Activated CD4-positive, alpha-beta T cell treated with anti-CD3 and anti-CD28 coated beads, Interleukin-10, Interleukin-2, amounts not matched to agents 100 ng/mL and 50 ng/mL, durations not matched to agents 16 hours and 8 hours (primary cell): ENCODE measurements around the gene PLA2G6.
"Not testable (repeated sequence)": the region's sequence is repeated elsewhere in the genome, so short reads cannot be mapped to it uniquely, and the experiment has no call there.

Experiments used
- DNase-seq: peaks from one replicate; pipeline ENCODE4 v3.0.0-alpha.2; 2020

The PLA2G6 gene

GRCh38 chr22:38164551-38164918 lies 17.1 kb downstream of the PLA2G6 start:
- no peak for DNase-seq

DNA sequence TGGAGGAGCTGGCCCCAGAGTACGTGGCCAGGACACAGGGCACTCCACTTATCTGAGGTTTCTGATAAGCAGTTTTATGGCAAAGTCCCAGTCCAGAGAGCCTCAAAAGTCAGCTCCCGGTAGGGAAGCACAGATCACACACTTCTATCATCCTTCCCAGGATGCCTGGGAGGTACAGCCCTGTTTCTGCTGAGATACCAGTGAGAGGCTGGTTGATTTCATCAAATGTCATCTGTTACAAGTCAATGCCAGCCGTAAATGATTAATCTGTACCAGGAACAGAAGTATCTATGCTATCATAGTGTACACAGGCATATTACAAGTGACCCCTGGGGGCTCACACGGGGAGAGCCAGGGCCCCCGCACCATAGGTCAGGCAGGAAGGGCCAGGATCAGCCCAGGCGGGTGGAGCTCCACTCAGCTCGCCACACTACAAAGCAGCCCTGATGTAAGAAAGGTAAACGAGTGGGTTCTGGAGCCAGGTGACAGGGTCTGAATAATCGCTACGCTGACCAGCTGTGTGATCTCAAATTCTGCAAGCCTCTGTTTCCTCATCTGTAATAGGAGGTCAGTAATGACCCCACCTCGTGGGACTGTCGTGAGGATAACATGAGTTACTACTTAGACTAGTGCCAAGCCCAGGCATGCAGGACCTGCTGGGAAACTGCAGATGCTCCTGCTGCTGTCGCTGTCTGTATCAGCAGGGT lies 17.6 kb downstream of the PLA2G6 start:
- no peak for DNase-seq

DNA sequence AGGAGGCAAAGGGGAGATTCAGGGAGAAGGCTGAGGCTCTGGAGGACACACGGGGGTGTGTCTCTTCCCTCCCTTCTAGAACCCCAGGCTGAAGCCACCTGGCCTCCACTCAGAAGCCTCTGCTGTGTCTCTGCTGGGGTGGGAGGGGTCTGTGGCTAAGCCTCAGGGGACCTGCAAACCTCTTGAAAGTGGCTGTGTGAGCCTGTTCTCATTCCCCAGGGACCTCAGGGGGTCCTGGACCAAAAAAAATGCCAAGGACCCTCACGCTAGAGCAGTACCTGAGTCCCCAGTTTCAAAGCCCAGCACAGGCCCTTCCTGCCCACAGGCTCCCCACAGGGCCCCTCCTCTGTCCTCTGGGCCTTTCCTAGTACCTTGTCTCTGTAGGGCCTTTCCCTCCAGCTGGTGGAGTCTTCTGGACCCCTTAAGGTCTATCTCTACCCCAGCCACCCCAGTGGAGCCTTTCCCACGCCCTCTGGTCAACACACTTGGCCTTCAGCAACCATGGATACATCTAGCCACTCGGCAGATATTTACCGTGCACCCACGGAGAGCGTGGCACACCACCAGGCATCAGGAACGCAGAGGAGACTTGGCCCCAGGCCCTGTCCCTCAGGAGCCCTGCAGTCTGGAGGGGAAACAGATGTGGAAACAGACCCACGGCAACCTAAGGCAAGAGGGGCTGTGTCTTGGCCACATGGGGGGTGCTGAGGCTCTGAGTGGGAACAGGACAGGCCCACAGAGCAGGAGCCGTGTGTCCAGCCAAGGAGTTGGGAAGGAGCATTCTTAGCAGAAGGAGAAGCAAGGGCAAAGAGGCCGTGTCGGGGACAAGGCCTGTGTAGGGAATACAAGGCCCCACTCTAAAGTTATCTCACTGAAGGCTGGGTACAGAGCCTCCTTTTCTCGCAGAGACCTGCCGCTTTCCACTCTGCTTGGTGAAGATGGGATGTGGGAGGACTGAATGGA lies 18.5 kb downstream of the PLA2G6 start:
- DNase-seq = no peak

- no peak for DNase-seq
Measured at GRCh38 chr22:38155703-38156102, 25.9 kb downstream of the PLA2G6 start.

DNA sequence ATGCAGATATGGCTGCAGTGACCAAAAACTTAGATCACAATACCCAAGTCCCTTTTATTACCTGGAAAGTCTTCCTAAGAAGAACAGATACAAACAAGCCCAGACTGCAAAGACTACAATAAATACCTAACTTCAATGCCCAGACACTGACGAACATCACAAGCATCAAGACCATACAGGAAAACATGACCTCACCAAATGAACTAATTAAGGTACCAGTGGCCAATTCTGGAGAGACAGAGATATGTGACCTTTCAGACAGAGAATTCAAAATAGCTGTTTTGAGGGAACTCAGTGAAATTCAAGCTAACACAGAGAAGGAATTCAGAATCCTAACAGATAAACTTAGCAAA lies 27.1 kb downstream of the PLA2G6 start:
- not testable (repeated sequence) for DNase-seq

DNA sequence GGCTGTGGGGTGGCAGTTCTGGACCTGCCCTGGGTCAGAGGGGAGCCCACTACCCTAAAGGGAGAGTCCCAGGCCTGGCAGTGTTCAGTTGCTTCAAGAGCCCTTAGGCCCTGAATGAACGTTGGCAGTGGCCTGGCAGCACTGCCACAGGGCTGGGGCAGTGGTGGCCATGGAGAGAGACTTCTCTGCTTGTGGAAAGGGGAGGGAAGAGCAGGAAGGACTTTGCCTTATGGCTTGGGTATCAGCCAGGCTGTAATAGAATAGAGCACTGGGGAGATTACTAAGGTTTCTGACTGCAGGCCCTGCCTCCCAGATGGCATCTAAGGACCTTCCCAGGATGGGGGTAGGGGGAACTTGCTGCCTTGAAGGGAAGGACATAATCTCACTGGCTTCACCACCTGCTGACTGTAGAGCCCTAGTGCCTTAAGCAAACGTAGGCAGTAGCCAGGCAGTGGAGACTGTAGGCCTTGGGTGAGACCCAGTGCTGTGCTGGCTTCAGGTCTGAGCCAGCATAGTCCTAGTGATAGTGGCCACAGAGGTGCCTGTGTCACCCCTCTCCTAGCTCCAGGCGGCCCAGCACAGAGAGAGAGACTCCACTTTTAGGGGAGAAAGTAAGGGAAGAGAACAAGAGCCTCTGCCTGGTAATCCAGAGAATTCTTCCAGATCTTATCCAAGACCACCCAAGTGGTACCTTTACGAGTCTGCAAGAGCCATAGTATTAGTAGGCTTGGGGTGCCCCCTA lies 27.6 kb downstream of the PLA2G6 start:
- no peak for DNase-seq

- no peak for DNase-seq
Measured at GRCh38 chr22:38151126-38151500, 30.5 kb downstream of the PLA2G6 start.

DNA sequence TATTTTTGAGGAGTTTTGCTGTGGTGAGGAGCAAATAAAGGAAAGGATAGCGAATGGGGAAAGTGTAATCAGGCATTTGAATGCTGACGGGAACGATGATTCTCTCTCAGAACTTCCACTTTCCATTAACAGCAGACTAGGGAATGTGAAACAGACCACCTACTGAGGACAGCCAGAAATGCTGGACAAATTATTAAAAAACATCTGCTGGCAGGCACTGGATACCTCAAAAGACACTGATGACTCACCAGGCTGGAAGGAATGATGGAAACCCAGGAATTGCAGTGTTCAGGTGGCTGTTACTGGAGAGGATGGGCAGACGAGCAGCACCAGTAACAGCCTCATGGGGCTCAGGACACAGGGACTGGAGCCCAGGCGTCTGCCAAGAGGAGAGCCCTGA lies 33.4 kb downstream of the PLA2G6 start:
- DNase-seq = no peak

GRCh38 chr22:38146166-38146565 lies 35.5 kb downstream of the PLA2G6 start:
- not testable (repeated sequence) for DNase-seq

DNA sequence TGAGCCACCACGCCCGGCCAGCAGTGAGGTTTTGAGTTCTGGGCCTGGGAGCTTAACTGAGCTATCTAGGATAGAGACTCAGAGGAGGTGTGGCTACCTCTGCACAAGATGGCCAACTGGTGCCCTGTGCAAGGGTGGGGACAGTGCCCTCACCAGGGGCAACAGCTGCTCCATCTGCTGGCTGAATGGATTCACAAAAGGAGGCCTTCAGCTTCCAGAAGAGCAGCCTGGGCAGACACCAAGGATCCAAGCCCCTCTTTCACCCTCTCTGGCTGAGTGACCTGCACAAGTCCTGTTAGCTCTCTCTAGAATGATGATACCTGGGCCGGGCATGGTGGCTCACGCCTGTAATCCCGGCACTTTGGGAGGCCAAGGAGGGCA lies 37.6 kb downstream of the PLA2G6 start:
- DNase-seq = no peak

DNA sequence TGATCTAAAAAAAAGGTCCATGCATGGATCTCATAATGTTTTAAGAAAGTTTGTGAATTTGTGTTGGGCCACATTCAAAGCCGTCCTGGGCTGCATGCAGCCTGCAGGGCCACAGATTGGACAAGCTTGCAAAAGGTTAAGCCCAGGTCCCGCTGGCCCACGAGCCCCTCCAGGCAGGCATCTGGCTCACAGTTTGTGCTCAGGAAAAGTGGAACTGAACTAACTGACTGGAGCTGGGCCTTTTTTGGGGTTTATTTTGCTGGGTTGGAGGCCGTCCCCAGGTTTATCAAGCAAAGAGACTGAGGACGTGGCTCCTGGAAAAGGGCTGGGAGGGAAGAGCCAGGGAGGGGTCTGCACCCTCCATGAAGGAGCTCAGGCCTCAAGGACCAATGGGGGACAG lies 39.0 kb downstream of the PLA2G6 start:
- DNase-seq = no peak

GRCh38 chr22:38141217-38141973 lies 40.2 kb downstream of the PLA2G6 start:
- no peak for DNase-seq

GRCh38 chr22:38139901-38140300 lies 41.7 kb downstream of the PLA2G6 start:
- DNase-seq = no peak

DNA sequence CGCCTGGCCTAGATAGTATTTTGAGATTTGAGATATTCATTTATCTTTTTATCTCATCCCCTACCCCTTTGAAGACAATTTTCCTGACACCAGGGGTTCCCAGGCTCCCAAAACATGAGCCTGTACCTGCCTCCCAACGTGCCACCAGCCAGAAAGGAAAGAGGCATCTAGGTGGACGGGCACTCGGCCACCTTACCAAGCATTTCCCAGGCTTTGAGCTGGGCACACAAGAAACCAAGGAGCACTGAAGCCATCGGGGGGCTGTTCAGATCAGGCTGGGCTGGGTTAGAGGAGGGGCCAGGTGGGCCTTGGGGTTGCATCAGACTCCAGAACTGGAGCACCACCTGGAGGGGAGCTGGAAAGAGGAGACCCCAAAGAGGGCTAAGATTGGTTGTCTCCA lies 42.7 kb downstream of the PLA2G6 start:
- no peak for DNase-seq

DNA sequence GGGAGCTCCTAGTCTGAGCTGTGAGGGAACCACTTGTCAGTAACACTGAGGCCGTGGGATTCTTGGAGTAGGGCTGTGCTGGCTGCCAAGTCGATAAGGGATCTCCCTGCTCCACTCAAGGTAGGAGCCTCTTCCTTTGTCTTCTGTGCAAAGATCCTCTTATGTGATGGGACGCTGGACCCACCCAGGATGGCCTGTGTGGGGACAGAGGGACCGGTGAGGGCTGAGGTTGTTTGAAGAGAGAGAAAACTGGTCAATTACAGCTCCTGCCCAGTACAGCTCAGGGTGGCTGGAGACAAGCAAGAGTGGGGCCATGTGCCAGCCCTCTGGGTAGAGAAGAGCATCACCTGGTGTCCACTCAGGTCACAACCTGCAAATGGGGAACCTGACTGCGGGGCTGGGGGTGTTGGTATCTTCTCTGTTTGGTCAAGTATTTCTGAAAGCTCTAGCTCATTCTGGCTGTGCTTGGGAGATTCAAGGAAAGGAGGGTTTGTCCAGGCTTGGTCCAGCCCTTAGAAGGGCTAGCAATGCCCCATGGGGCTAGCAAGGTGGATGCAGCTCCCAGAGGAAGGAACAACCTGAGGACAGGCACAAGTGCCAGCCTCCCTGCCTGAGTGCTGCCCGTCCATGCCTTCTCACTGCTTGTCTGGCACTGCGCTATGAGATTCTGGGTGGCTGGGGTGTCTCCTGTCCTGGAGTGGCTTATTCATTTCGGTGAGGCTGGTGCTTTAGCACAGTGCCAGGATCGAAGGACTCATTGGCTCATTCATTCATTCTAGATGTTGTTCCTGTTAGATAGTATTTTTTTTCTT lies 43.5 kb downstream of the PLA2G6 start:
- DNase-seq = no peak

DNA sequence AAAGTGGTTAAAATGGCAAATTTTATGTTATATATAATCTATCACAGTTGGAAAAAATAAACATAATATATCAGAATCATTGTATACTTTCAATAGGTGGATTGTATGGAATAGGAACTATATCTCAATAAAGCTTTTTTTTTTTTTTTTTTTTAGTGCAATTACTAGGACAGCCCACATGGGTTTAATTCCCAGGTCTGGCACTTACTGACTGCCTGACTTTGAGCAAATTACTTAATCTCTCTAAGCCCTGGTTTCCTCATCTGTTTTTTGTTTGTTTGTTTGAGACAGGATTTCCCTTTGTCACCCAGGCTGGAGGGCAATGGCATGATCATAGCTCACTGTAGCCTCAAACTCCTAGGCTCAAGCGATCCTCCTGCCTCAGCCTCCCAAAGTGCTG lies 45.0 kb downstream of the PLA2G6 start:
- DNase-seq = no peak

GRCh38 chr22:38135133-38135706 lies 46.4 kb downstream of the PLA2G6 start:
- no peak for DNase-seq

GRCh38 chr22:38133331-38133730 lies 48.3 kb downstream of the PLA2G6 start:
- DNase-seq = no peak

DNA sequence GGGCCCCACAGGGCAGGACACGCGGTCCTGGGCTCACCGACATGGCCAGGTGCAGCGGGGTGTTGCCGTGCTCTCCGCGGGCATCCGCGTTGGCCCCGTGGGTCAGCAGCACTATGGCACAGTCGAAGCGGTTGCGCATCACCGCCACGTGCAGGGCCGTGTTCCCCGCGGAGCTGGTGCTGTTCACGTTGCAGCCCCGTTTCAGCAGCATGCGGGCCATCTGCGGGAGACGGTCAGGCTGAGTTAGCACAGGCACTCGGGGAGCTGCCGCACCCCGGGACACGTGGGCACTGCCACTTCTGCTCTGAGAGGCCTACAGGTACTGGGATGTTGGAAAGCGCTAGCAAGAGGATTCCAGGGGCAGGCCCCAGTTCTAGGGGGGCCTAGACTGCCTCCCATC lies 48.8 kb downstream of the PLA2G6 start:
- DNase-seq = no peak

DNA sequence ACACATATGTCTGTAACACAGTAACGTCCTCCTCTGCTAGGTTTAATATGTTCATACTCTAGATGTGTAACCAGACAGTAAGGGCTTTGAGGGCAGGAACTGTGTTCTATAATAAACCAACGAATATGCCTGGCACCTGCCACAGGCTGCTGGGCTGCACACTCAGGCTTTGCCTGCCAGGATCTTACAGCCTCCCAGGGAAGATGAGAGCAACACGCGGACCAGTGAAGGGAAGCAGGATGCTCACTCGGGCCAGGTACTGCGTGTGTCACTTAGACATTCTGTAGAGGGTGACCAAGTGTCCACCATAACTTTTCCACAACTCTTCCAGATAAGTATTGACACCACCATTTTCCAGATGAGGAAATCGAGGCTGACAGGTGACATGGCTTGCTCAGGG lies 49.5 kb downstream of the PLA2G6 start:
- no peak for DNase-seq

- no peak for DNase-seq
Measured at GRCh38 chr22:38131399-38131798, 50.2 kb downstream of the PLA2G6 start.

GRCh38 chr22:38129856-38130255 lies 51.8 kb downstream of the PLA2G6 start:
- no peak for DNase-seq
